Sigmoid colon (tissue), 7 donors: ENCODE data around the gene DOCK3. TPM values are rescaled to one million over a fixed set of nuclear protein-coding genes. Genes with fewer than 3 reads are reported as not detected.
"Not testable (repeated sequence)": the region's sequence is repeated elsewhere in the genome, so short reads cannot be mapped to it uniquely, and the experiment has no call there.

ENCODE experiments used
- DNase-seq: peaks from one replicate; pipeline ENCODE4 v3.0.0-alpha.2; 2019
- H3K27ac ChIP-seq, 4 donors: fragments of 200-600 bp; sonication (generic); one replicate each; pipeline ENCODE4 v1.5.1; 2016 to 2019; ENCODE audit warnings: mild to moderate bottlenecking in 1 of 4
- H3K27me3 ChIP-seq, 3 donors: fragments of 200-600 bp; sonication (generic); one replicate each; pipeline ENCODE4 v1.5.1; 2019; ENCODE audit warnings: mild to moderate bottlenecking in 1 of 3
- H3K36me3 ChIP-seq, 4 donors: fragments of 200-600 bp; sonication (generic); one replicate each; pipeline ENCODE4 v1.5.1; 2016 to 2019
- H3K4me1 ChIP-seq, 4 donors: fragments of 200-600 bp; sonication (generic); one replicate each; pipeline ENCODE4 v1.5.1; 2017 to 2019
- H3K4me3 ChIP-seq, 4 donors: fragments of 200-600 bp; sonication (generic); one replicate each; pipeline ENCODE4 v1.5.1; 2017 to 2019; ENCODE audit warnings: mild to moderate bottlenecking in 2 of 4, moderate library complexity in 1 of 4
- H3K9me3 ChIP-seq, 4 donors: fragments of 200-600 bp in 3 of 4; sonication (generic) in 3 of 4; one replicate each; pipeline versions ENCODE4 v1.5.1 to v1.6.1; 2013 to 2019
- EP300 ChIP-seq, 4 donors: sonication (generic); formaldehyde crosslinking; IDR thresholded peaks; one replicate each; pipeline ENCODE4 v1.6.1; 2017; ENCODE audit warnings: antibody characterized with exemption in 4 of 4
- POLR2A ChIP-seq, 2 donors: fragments of 450-650 bp; IDR thresholded peaks; one replicate each; pipeline ENCODE4 v1.6.1; 2016; ENCODE audit warnings: antibody characterized with exemption in 2 of 2, mild to moderate bottlenecking in 2 of 2, moderate library complexity in 2 of 2
- POLR2AphosphoS5 ChIP-seq, 4 donors: sonication (generic); formaldehyde crosslinking; IDR thresholded peaks; one replicate each; pipeline ENCODE4 v1.6.1; 2017; ENCODE audit warnings: antibody characterized with exemption in 4 of 4
- WGBS, 2 donors: extraction: QIAGEN DNeasy Blood & Tissue Kit; methylation state at CpG; one replicate each; pipeline ENCODE4 v1.1.7; 2013; 5-methylcytosine and 5-hydroxymethylcytosine counted together
- intact Hi-C: fragments of 100-400 bp; cut with DNase I; formaldehyde crosslinking; loops from one replicate; pipeline ENCODE4 v1.15.1; 2023
- polyA plus RNA-seq, 3 donors: library from polyadenylated mRNA; stranded (reverse); fragments of 200-250 nt; gene quantifications; one replicate each; pipeline ENCODE4 v1.2.3, GENCODE V29; 2013
- total RNA-seq, 4 donors: library from RNA; depleted of rRNA; stranded (reverse); fragments of >200 nt; gene quantifications; one replicate each; pipeline ENCODE4 v1.1.0, GENCODE V29; 2016
- TF ChIP-seq, protein P1 (sequence below), 4 experiments: fragments of 450-650 bp in 3 of 4; fragments of 200-600 bp in 1 of 4; IDR thresholded peaks; one replicate each; pipeline ENCODE4 v1.5.1; 2016 to 2019; ENCODE audit warnings: antibody characterized with exemption in 4 of 4, mild to moderate bottlenecking in 3 of 4, moderate library complexity in 2 of 4
- donor health status: healthy with polysubstance abuse.
- donor health status: Bipolar disorder and iron deficiency.
- donor health status: healthy.

The DOCK3 gene
- total and polyA plus RNA-seq, 7 donors: 0.25 to 4.4 (median 3.3) TPM; not detected in 2

DNA sequence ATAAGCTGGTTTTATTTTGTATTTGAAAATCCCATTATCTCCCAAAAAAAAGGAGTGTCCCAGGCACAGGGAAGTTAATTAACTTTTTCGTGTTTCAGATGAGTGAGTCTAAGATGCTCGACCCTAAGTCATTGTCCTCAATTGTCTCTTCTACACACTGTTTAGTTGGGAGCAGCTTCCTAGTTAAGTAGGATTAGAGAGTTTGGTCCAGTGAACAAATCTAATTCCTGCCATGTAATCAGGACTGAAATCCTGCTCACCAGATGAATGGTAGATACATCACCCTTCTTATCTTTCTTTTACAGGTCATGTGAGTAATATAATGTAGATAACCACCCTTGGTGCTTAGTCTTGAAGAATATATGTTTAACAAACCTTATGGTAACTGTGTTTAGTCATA is 481.4 kb downstream of the DOCK3 start:
- no peaks in the 10 kb centered on the region for H3K4me1 ChIP-seq
- no peaks in the 10 kb centered on the region for H3K36me3 ChIP-seq
- no peak overlapping the region for H3K27ac ChIP-seq
- no peaks in the 10 kb centered on the region for H3K27me3 ChIP-seq
- H3K4me3 ChIP-seq: no peak overlapping the region
- no peaks in the 10 kb centered on the region for H3K9me3 ChIP-seq
- WGBS, 2 donors: 75 to 86% methylated on average over 2 of the region's 2 CpGs
- DNase-seq: no peak
- intact Hi-C loops: no loop called here
- TF ChIP-seq, protein P1, sequence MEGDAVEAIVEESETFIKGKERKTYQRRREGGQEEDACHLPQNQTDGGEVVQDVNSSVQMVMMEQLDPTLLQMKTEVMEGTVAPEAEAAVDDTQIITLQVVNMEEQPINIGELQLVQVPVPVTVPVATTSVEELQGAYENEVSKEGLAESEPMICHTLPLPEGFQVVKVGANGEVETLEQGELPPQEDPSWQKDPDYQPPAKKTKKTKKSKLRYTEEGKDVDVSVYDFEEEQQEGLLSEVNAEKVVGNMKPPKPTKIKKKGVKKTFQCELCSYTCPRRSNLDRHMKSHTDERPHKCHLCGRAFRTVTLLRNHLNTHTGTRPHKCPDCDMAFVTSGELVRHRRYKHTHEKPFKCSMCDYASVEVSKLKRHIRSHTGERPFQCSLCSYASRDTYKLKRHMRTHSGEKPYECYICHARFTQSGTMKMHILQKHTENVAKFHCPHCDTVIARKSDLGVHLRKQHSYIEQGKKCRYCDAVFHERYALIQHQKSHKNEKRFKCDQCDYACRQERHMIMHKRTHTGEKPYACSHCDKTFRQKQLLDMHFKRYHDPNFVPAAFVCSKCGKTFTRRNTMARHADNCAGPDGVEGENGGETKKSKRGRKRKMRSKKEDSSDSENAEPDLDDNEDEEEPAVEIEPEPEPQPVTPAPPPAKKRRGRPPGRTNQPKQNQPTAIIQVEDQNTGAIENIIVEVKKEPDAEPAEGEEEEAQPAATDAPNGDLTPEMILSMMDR (IDR thresholded peaks at IDR 0.05): no peak
- TF ChIP-seq EP300 (IDR thresholded peaks at IDR 0.05) (no peak), POLR2AphosphoS5 (IDR thresholded peaks at IDR 0.05) (no peak), POLR2A (IDR thresholded peaks at IDR 0.05) (no peak)

DNA sequence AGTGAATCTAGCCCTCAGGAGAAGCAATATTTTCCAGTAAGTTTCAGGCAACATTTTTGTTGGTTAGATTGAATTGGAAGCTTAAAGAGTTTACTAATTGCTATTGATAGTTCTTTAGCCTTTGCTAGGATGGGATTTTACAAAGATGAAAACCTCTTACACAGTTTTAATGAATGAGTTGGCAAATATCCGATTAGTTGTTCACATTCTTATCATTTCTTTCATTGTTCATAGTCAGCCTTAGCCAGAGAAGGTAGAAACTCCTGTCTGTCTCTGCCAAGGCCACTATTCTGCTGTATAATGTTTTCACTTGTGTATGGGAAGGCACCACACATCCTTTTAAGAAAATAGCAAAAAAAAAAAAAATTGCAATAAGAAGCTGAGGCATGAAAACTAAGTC is 488.3 kb downstream of the DOCK3 start:
- Histone ChIP-seq H3K4me1 (no peaks in the 10 kb centered on the region), H3K4me3 (no peak overlapping the region), H3K27me3 (no peaks in the 10 kb centered on the region), H3K9me3 (no peaks in the 10 kb centered on the region), H3K27ac (no peak overlapping the region), H3K36me3 (no peaks in the 10 kb centered on the region)
- intact Hi-C loops: no loop called here
- TF ChIP-seq POLR2A (IDR thresholded peaks at IDR 0.05) (no peak), POLR2AphosphoS5 (IDR thresholded peaks at IDR 0.05) (no peak), EP300 (IDR thresholded peaks at IDR 0.05) (no peak)
- TF ChIP-seq, protein P1 (IDR thresholded peaks at IDR 0.05): no peak
- no peak for DNase-seq
- WGBS, 2 donors: 78 to 90% methylated on average over 1 of the region's 1 CpG

GRCh38 chr3:51173518-51174271 is 499.0 kb downstream of the DOCK3 start:
- Histone ChIP-seq H3K9me3 (peaks cover 2 to 14% (median 8%) of the 10 kb centered on the region in 4 donors), H3K4me3 (no peak overlapping the region), H3K27me3 (no peaks in the 10 kb centered on the region), H3K27ac (no peak overlapping the region), H3K4me1 (no peaks in the 10 kb centered on the region), H3K36me3 (peaks cover 0 to 9% (median 3%) of the 10 kb centered on the region in 4 donors)
- intact Hi-C loops: no loop called here
- 83 to 87% methylated on average over 3 of the region's 3 CpGs for WGBS, 2 donors
- DNase-seq: no peak
- TF ChIP-seq EP300 (IDR thresholded peaks at IDR 0.05) (no peak), POLR2A (IDR thresholded peaks at IDR 0.05) (no peak), POLR2AphosphoS5 (IDR thresholded peaks at IDR 0.05) (no peak)
- TF ChIP-seq, protein P1 (IDR thresholded peaks at IDR 0.05): no peak

DNA sequence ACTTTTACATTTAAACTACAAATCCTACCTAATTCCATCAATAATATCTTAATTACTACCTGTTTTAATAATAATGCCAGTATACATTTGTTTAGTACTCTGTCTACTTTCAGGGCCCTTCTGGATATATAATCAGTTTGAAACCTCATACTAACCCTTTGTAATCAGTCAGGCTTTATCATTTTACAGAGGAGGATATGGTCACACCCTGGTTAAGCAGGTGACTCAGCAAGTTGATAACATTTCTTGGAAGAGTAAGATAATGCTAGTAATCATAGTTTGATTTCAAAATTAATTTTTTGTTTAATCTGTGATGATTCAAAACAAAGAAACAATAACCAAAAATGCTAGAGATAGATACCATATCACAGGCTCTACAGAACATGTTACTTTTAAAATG is 502.2 kb downstream of the DOCK3 start:
- TF ChIP-seq, protein P1 (IDR thresholded peaks at IDR 0.05): no peak
- TF ChIP-seq EP300 (IDR thresholded peaks at IDR 0.05) (no peak), POLR2AphosphoS5 (IDR thresholded peaks at IDR 0.05) (no peak), POLR2A (IDR thresholded peaks at IDR 0.05) (no peak)
- DNase-seq: no peak
- Histone ChIP-seq H3K4me3 (no peak overlapping the region), H3K27me3 (no peaks in the 10 kb centered on the region), H3K9me3 (peaks cover 2 to 14% (median 8%) of the 10 kb centered on the region in 4 donors), H3K27ac (no peak overlapping the region), H3K4me1 (no peaks in the 10 kb centered on the region), H3K36me3 (peaks cover 0 to 9% (median 3%) of the 10 kb centered on the region in 4 donors)
- intact Hi-C loops: no loop called here

DNA sequence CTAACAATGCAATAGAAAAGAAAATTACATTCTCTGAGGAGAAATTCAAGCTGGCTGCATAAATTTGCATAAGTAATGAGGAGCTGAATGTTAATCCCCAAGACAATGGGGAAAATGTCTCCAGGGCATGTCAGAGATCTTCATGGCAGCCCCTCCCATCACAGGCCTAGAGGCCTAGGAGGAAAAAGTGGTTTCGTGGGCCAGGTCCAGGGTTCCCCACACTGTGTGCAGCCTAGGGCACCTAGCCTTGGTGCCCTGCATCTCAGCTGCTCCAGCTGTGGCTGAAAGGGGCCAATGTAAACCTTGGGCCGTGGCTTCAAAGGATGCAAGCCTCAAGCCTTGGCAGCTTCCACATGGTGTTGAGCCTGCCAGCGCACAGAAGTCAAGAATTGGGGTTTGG is 511.7 kb downstream of the DOCK3 start:
- H3K27ac ChIP-seq, H3K4me3 ChIP-seq, H3K36me3 ChIP-seq, intact Hi-C loops, H3K9me3 ChIP-seq, H3K4me1 ChIP-seq, DNase-seq, H3K27me3 ChIP-seq: not testable (repeated sequence)
- 72 to 77% methylated on average over 3 of the region's 3 CpGs for WGBS, 2 donors
